Measurements from ENCODE around the gene SLC19A1.

Gene SLC19A1

DNA sequence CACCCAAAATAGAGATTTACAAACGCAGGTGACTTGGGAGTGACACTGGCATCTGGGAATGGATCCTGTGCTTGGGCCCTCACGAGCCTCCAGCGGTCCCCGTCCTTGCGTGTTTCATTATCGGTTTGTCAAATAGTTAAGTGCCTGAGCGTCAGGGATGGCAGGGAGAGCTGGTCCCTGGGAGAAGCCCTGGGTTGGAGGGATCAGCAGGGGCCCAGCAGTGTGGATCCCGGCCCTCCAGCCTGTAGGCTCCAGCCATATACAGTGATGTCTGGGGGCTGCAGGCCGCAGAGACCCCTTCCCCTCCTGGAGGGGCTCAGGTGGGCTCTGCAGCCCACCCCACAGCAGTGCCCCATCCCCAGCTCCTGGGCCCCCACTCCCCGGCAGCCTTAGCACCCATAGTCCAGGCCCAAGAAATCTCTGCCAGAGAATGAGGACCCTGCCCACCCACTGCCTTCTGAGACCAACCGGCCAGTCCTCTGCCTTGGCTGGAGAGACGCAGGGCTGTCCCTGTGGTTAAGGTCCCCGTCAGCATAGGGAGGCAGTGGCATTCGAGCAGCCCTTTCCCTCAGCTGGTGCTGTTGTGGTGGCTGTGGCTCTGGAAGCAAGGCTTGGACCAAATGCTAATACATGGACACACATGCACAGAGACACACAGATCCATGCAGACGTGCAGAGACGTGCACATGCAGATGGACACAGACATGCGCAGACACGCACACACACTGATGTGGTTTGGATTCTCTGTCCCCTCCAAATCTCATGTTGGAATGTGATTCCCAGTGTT, 2.4 kb upstream of the SLC19A1 start:
- no peak for DNase-seq

GRCh38 chr21:45543710-45544448, 1.6 kb upstream of the SLC19A1 start:
- DNase-seq, result no peak

GRCh38 chr21:45543371-45543709, 1.1 kb upstream of the SLC19A1 start:
- no peak for DNase-seq

DNA sequence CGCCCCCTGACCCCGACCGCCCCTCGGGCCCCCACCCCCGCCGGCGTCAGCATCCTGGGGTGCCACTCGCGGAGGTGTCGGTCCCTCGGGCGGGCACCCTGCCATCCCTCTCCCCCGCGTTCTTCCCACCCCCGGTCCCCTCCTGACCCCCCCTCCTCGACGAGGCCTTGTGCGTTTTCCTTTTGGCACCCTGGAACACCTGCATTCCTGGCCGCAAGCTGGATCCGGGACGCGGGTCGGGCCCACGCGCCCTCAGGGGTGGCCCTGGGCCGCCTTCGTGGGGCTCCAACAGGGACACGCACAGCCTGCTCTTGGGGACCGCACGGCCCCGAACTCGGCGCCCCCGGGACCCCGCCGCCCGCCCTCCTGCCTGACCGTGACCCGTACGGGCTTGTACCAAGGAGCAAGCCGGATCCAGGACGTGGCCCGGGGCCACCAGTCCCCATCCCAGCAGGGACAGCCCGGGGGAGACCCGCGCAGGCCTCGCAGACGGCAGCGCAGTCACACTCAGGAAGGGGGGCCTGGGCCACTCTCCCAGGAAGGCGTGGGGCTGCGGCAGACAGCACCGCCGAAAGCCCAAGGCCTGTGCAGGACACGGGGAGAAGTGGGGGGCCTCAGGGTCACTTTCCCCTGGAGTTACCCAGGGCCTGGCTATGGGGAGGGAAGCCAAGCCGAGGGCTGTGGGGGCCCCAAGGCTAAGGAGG, 579 bp upstream of the SLC19A1 start:
- no peak for DNase-seq

GRCh38 chr21:45541221-45542039, 810 bp downstream of the SLC19A1 start:
- peak; percentile 61 for DNase-seq

DNA sequence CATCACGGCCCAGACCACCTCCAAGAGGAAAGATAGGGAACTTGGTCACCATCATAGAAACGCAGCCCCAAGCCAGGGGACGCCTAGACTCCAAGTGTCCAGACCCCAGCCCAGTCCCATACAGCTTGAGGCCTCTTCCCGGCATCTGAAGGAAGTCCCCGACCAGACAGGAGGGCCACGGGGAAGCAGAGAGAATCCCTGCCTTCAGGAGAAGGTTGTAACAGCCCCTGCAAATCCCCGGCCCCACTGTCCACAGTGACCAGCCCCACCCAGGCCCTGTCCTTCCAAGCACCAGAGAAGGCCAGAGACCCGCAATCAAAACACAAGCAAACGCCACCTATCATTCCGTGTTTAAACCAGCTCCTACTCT, 1.7 kb downstream of the SLC19A1 start:
- DNase-seq, result no peak

DNA sequence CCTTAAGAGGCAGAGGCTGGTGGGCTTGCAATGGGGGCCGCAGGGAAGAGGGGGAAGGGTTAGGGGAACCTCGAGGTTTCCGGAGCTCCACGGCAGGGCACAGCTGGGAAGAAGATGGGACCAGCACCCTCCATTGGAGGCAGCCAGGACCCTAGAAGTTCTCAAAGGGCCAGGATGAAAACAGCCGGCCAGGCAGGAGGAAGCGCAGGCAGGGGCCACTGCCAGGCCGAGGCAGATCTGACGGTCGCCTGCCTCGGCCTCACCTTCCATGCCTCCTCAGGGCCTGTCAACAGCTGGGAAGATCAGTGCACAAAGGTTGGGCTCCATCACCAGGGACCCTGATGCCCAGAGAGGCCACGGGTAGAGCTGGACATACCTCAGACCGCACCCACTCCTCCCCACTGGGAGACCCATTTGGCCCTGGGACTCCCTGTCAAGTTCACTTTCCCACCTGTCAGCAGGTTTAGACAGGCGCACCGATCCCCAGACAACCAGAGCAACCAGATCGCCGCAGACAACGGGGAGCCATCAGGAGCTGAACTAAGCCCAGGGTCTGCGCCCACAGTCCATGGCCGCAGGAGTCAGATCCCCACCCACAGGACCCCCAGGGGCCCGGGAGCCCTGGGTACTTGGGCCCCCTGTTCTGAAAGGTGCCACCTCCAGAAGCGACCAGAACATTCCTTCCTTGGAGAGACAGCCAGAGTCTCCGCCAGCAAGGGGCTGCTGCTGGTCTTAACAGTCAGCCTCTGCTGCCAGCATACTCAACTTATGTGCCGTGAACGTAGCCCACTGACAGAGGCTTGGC, 2.2 kb downstream of the SLC19A1 start:
- DNase-seq, result no peak

DNA sequence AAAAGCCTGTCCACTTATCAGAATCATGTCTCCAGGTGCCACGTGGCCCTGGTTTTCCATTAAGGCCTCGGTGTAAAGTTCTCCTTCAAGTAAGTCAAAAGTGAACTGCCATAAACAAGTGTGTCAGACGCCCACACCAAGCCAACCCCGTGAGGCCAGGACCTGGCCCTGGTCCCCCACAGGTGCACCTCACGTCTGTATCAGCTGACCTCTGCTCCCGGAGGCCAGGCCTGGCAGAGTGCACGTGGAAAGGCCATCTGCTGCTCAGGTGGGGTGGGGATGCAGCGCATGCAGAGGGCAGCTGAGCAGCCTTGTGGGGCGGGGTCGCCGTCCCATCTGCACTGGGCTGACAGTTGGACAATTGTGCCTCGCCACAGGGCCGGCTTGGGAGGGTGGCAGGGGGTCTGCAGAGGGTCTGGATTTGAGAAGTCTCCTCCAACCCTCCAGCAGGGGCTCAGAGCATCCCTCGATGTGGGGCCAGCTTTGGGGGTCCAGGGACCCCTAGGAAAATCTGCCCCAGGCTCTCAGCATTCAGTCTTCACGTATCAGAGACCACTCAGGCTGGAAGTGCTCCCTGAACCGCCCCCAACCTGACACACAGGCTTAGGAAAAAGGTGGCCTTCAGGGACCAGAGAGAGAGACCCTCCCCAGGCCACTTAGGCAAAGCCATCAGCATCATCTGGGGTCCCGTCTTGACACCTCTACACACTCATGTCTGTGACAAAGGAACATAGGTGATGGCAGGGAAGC, 3.0 kb downstream of the SLC19A1 start:
- DNase-seq, result no peak

GRCh38 chr21:45538381-45539045, 3.7 kb downstream of the SLC19A1 start:
- no peak for DNase-seq

GRCh38 chr21:45537746-45538291, 4.4 kb downstream of the SLC19A1 start:
- DNase-seq, result no peak

GRCh38 chr21:45537111-45537745, 5.0 kb downstream of the SLC19A1 start:
- DNase-seq, result no peak

- DNase-seq, result no peak
Observed at GRCh38 chr21:45536301-45537081, 5.7 kb downstream of the SLC19A1 start.

GRCh38 chr21:45535341-45536081, 6.7 kb downstream of the SLC19A1 start:
- DNase-seq, result no peak

- no peak for DNase-seq
Observed at GRCh38 chr21:45534636-45535331, 7.5 kb downstream of the SLC19A1 start.

DNA sequence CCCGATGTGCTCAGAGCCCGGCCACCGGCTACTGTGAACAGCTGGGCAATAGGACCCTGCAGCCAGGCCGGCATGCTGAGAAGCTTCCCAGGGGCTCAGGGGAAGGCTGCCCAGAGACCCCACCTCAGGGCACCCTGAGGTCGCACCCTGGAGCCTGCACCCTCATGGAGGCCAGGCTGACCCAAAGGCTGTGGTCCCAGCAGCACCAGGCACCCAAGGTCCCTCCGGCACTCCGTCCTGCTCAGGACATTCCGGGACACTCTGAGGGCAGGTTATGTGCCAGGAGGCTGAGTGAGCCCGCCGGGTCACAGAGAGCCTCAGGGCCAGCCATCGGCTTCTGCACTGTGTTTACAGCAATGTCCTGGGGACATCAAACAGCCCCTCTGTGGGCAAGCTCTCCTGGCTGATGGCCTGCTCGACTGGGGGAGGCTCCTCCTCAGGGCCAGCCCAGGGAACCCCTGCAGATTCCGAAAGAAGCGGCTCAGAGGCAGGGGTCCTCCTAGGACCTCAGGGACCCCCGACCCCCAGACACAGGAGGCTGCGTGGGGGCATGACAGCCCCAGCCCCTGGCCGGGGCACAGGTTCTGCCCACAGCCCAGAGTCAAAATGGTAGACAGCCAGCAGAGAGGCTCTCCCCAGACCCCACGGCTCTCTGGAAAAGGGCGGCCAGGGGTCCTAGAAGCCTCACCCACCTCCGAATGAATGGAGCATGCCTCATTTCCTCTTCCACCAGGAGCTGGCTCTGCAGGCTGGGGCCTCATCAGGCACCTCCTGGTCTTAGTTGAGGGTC, 8.2 kb downstream of the SLC19A1 start:
- DNase-seq, result no peak

GRCh38 chr21:45533361-45533845, 8.8 kb downstream of the SLC19A1 start:
- no peak for DNase-seq

Data from HCEC 1CT (cell line).